ENCODE data around the gene CLEC20A.
A peak's percentile ranks its signal among the peaks of the same experiment; 100 is the strongest.

Gene CLEC20A

DNA sequence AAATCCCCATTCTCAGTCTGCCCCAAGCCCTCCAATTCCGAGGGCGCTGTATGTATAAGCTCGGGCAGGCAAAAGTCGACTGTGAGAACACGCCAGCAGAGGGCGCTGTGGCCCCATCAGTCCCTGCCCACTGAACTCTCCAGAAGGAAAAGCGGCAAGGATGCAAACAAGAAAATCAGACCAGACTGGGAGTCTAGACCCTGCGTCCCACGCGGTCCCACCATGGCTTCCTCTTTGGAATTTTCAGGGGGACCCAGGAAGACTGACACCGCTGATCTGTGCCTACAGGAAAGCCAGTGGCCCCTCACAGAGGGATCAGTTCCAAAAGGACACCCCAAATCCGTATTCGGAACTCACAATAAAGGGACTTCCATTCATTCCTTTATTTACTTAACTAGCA, 35.6 kb upstream of the CLEC20A start:
- TF ChIP-seq EZH2 (IDR thresholded peaks at IDR 0.05) (no peak), FOXP2 (optimal IDR thresholded peaks at IDR 0.05; ENCODE audit: control extremely low read depth, extremely low read length, insufficient read depth) (no peak), POLR2AphosphoS5 (IDR thresholded peaks at IDR 0.05; ENCODE audit: borderline replicate concordance, low read depth, low read length) (no peak)
- DNase-seq (ENCODE audit: low read depth, low spot score) = peak; percentile 34
- H3K36me3 ChIP-seq (ENCODE audit: insufficient read depth, low read length) = no peaks in the 10 kb centered on the region
- H3K9ac ChIP-seq (ENCODE audit: insufficient read length) = no peak overlapping the region
- no peaks in the 10 kb centered on the region for H3K9me3 ChIP-seq (ENCODE audit: low read depth, low read length)
- peak overlapping the region; percentile 42; the same call in 1 of the 2 replicates for H3K4me3 ChIP-seq
- no peak overlapping the region for H3K27ac ChIP-seq

- Histone ChIP-seq H3K4me3 (no peak overlapping the region), H3K27ac (no peak overlapping the region), H3K9ac (ENCODE audit: insufficient read length) (no peak overlapping the region), H3K9me3 (ENCODE audit: low read depth, low read length) (no peaks in the 10 kb centered on the region), H3K36me3 (ENCODE audit: insufficient read depth, low read length) (no peaks in the 10 kb centered on the region)
- TF ChIP-seq FOXP2 (optimal IDR thresholded peaks at IDR 0.05; ENCODE audit: control extremely low read depth, extremely low read length, insufficient read depth) (no peak), POLR2AphosphoS5 (IDR thresholded peaks at IDR 0.05; ENCODE audit: borderline replicate concordance, low read depth, low read length) (no peak), EZH2 (IDR thresholded peaks at IDR 0.05) (no peak)
- no peak for DNase-seq (ENCODE audit: low read depth, low spot score)
Measured at GRCh38 chr1:178531887-178532286, 35.1 kb upstream of the CLEC20A start.

DNA sequence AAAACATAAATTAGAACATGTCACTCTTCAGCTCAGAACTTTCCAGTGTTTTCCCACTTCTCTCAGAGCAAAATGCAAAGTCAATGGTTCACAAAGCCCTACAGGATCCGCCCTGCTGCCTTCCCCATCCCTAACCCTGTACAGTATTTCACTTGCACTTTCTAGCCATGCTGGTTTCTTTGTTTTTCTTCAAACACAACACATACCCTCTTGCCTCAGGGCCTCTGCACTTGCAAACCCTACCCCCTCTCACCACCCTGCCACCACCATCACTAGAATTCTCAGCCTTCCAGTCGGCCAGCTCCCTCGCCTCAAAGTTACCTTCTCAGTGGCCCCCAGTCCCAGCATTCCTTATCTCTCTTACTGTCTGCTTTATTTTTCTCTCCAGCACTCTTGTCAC, 33.7 kb upstream of the CLEC20A start:
- Histone ChIP-seq H3K9ac (ENCODE audit: insufficient read length) (no peak overlapping the region), H3K9me3 (ENCODE audit: low read depth, low read length) (no peaks in the 10 kb centered on the region), H3K27ac (no peak overlapping the region), H3K4me3 (no peak overlapping the region), H3K36me3 (ENCODE audit: insufficient read depth, low read length) (no peaks in the 10 kb centered on the region)
- TF ChIP-seq POLR2AphosphoS5 (IDR thresholded peaks at IDR 0.05; ENCODE audit: borderline replicate concordance, low read depth, low read length) (no peak), FOXP2 (optimal IDR thresholded peaks at IDR 0.05; ENCODE audit: control extremely low read depth, extremely low read length, insufficient read depth) (no peak), EZH2 (IDR thresholded peaks at IDR 0.05) (no peak)
- DNase-seq (ENCODE audit: low read depth, low spot score) = no peak

GRCh38 chr1:178530037-178530402, 33.3 kb upstream of the CLEC20A start:
- H3K4me3 ChIP-seq = no peak overlapping the region
- no peak for DNase-seq (ENCODE audit: low read depth, low spot score)
- H3K27ac ChIP-seq = no peak overlapping the region
- H3K9me3 ChIP-seq (ENCODE audit: low read depth, low read length) = no peaks in the 10 kb centered on the region
- no peak for TF ChIP-seq EZH2 (IDR thresholded peaks at IDR 0.05)
- no peak for TF ChIP-seq FOXP2 (optimal IDR thresholded peaks at IDR 0.05; ENCODE audit: control extremely low read depth, extremely low read length, insufficient read depth)
- TF ChIP-seq POLR2AphosphoS5 (IDR thresholded peaks at IDR 0.05; ENCODE audit: borderline replicate concordance, low read depth, low read length) = no peak
- no peaks in the 10 kb centered on the region for H3K36me3 ChIP-seq (ENCODE audit: insufficient read depth, low read length)
- no peak overlapping the region for H3K9ac ChIP-seq (ENCODE audit: insufficient read length)

- no peak overlapping the region for H3K27ac ChIP-seq
- DNase-seq (ENCODE audit: low read depth, low spot score) = no peak
- H3K9me3 ChIP-seq (ENCODE audit: low read depth, low read length) = no peaks in the 10 kb centered on the region
- no peaks in the 10 kb centered on the region for H3K36me3 ChIP-seq (ENCODE audit: insufficient read depth, low read length)
- no peak overlapping the region for H3K4me3 ChIP-seq
- no peak overlapping the region for H3K9ac ChIP-seq (ENCODE audit: insufficient read length)
- TF ChIP-seq FOXP2 (optimal IDR thresholded peaks at IDR 0.05; ENCODE audit: control extremely low read depth, extremely low read length, insufficient read depth) (no peak), EZH2 (IDR thresholded peaks at IDR 0.05) (no peak), POLR2AphosphoS5 (IDR thresholded peaks at IDR 0.05; ENCODE audit: borderline replicate concordance, low read depth, low read length) (no peak)
Measured at GRCh38 chr1:178529364-178530036, 32.7 kb upstream of the CLEC20A start.

GRCh38 chr1:178528953-178529335, 32.2 kb upstream of the CLEC20A start:
- Histone ChIP-seq H3K9ac (ENCODE audit: insufficient read length) (no peak overlapping the region), H3K4me3 (no peak overlapping the region), H3K9me3 (ENCODE audit: low read depth, low read length) (no peaks in the 10 kb centered on the region), H3K27ac (no peak overlapping the region), H3K36me3 (ENCODE audit: insufficient read depth, low read length) (no peaks in the 10 kb centered on the region)
- TF ChIP-seq FOXP2 (optimal IDR thresholded peaks at IDR 0.05; ENCODE audit: control extremely low read depth, extremely low read length, insufficient read depth) = no peak
- no peak for TF ChIP-seq POLR2AphosphoS5 (IDR thresholded peaks at IDR 0.05; ENCODE audit: borderline replicate concordance, low read depth, low read length)
- DNase-seq (ENCODE audit: low read depth, low spot score) = no peak

DNA sequence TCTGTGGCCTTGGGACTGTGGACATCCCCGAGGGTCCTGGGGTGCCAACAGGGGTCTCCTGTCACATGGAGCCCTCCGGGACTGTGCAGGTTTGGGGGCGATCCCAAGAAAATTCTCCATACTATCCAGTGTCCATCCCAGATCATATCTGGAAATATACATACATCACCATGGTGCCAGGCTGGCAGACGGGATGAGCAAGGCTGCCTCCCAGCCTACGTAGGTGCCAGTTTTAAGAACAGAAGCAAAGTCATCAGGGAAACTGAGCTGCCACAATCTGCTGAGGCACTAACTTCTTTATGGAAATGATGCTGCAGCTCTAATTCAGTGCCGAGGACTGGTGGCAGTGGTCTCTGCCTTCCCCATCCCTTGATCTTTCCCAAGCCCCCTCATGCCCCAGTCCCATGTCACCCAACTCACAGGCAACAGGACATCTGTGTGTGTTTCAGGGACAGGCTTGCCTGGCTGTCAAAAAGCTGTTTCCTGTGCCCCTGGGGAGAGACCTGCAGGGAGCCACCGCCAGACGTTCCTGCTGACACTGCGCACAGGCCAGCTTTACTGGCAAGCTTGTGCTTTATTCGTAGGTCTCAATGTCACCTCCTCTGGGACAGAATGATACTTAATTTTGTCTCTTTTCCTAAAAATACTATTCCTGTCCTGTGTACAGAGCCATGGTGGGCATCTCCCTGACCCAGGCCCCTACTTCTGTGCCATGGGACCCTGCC, 31.6 kb upstream of the CLEC20A start:
- Histone ChIP-seq H3K27ac (no peak overlapping the region), H3K9ac (ENCODE audit: insufficient read length) (no peak overlapping the region), H3K9me3 (ENCODE audit: low read depth, low read length) (no peaks in the 10 kb centered on the region), H3K4me3 (no peak overlapping the region), H3K36me3 (ENCODE audit: insufficient read depth, low read length) (no peaks in the 10 kb centered on the region)
- TF ChIP-seq EZH2 (IDR thresholded peaks at IDR 0.05) (no peak), POLR2AphosphoS5 (IDR thresholded peaks at IDR 0.05; ENCODE audit: borderline replicate concordance, low read depth, low read length) (no peak)
- no peak for DNase-seq (ENCODE audit: low read depth, low spot score)

- H3K27ac ChIP-seq = no peak overlapping the region
- no peak for DNase-seq (ENCODE audit: low read depth, low spot score)
- H3K9me3 ChIP-seq (ENCODE audit: low read depth, low read length) = no peaks in the 10 kb centered on the region
- H3K36me3 ChIP-seq (ENCODE audit: insufficient read depth, low read length) = no peaks in the 10 kb centered on the region
- no peak overlapping the region for H3K4me3 ChIP-seq
- TF ChIP-seq FOXP2 (optimal IDR thresholded peaks at IDR 0.05; ENCODE audit: control extremely low read depth, extremely low read length, insufficient read depth) = no peak
- TF ChIP-seq POLR2AphosphoS5 (IDR thresholded peaks at IDR 0.05; ENCODE audit: borderline replicate concordance, low read depth, low read length) = no peak
- no peak for TF ChIP-seq EZH2 (IDR thresholded peaks at IDR 0.05)
- H3K9ac ChIP-seq (ENCODE audit: insufficient read length) = no peak overlapping the region
Measured at GRCh38 chr1:178527117-178527516, 30.4 kb upstream of the CLEC20A start.

Data from SK-N-MC (cell line).